GM18951 (cell line): ENCODE measurements around the gene SMIM35.

Experiments used
- POLR2A ChIP-seq: IDR thresholded peaks from 4 replicates; pipeline ENCODE4 v1.6.1; 2011; ENCODE audit warnings: mild to moderate bottlenecking; ENCODE audit not compliant: insufficient read length, insufficient read depth; ENCODE audit errors: extremely low read depth
- in situ Hi-C: fragments of 300-500 bp; cut with MboI; formaldehyde crosslinking; loops from one replicate; pipeline ENCODE4 v1.12.0; 2022; ENCODE audit warnings: low sequenced_read_pairs, mixed read lengths, inconsistent platforms; ENCODE audit not compliant: unreplicated experiment

Gene SMIM35

DNA sequence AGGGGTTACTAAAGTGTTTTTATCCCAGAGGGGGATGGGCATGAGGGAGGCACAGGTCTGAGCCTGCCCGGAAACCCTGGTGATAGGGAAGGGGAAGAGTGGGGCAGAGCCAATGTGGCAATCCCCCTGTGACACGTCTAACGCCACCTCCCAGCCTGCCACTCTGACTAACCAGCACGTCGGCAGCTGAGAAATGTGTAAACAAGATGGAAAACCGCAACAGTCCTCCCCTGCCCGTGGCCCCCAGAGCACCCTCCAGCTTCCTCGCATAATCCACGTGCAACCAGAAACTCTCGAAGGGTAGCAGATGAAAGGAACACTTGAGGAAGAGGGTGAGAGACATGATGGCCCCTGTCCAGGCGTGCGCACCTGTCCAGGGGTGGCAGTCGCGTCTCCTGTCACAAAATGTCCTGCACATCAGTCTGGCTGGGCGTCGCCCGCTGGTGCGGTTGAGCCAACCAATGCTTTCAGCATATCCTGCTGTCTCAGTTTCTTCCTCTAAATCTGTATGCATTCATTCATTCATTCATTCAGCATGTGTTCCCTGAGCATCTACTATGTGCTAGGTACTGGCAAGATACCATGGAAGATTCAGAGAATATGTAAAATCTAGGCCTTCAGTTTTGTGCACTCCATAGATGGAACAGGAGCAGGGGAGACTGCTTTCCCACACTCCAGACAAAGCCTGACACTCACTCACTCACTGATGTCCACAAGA is 5.4 kb downstream of the SMIM35 start:
- no peak for TF ChIP-seq POLR2A
- in situ Hi-C loops, result no loop called here

- no peak for TF ChIP-seq POLR2A
- in situ Hi-C loops, result no loop called here
Measured at GRCh38 chr11:118080296-118080695, 6.5 kb downstream of the SMIM35 start.

GRCh38 chr11:118079491-118079890 is 7.3 kb downstream of the SMIM35 start:
- TF ChIP-seq POLR2A, result no peak
- in situ Hi-C loops, result no loop called here

DNA sequence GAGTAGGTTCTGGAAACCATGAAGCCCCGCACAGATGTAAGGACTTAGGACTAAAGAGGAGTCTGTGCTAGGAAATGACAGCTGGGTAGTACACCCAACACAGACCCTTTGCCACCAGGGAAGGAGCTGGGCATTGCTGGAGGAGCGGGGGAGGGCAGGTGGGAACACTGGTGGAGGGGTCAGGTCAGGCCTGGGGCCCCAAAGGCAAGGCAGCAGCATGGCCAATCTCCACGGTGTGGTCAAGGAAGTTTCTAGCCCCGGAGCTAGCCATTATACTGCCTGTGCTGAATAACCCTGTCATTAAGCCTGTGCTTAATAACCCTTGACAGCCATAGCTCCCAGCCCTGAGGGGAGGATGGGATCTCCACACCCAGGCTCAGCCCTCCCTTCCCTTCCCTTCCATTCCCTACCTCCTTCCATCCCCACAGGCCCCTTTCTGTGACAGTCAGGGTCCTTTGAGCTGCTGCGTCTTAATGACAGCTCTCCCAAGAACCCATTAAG is 7.8 kb downstream of the SMIM35 start:
- TF ChIP-seq POLR2A, result no peak
- in situ Hi-C loops, result no loop called here

DNA sequence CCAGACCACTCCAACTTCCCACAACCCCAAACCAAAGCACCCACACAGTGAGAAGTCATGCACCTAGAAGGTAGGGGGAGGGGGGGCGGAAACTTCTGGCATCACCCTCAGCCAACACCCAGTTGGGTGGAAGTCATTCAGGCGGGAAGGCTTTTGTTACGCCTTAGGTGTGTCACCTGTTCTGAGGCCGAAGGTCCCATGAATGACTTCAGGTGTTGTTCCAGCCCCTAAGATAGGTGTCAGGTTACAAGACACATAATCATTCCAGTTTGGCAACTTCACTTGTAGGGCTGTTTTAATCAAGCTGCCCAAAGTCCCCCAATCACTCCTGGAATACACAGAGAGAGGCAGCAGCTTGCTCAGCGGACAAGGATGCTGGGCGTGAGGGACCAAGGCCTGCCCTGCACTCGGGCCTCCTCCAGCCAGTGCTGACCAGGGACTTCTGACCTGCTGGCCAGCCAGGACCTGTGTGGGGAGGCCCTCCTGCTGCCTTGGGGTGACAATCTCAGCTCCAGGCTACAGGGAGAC is 9.9 kb downstream of the SMIM35 start, which contains the start of gene TMPRSS4:
Gene TMPRSS4 (plus strand): TSS at position 325 of the 528 bp plus-strand sequence. CDS start 225 bp downstream, outside the sequence.
- in situ Hi-C loops, result no loop called here
- TF ChIP-seq POLR2A, result no peak

DNA sequence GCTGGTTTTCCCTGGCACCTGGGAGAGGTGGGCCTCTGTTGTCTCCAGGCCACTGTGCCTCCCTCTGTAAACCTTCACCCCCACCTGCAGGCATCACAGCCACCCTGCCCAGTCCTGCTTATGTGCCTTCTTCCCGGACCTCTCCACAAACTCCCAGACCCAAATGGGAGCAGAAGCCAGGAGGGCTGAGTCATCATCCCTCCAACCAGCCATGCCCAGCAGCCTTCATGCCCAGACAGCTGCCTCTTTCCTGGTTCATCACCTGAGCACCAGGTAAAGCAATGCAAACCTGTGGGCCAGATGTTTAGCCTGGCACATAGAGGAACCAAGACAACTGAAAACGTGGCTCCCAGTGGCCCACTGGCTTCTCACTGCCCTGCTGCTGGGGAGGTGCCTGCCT is 12.0 kb downstream of the SMIM35 start:
- no peak for TF ChIP-seq POLR2A
- in situ Hi-C loops, result no loop called here

GRCh38 chr11:118074091-118074685 is 12.6 kb downstream of the SMIM35 start:
- no peak for TF ChIP-seq POLR2A
- in situ Hi-C loops, result no loop called here

DNA sequence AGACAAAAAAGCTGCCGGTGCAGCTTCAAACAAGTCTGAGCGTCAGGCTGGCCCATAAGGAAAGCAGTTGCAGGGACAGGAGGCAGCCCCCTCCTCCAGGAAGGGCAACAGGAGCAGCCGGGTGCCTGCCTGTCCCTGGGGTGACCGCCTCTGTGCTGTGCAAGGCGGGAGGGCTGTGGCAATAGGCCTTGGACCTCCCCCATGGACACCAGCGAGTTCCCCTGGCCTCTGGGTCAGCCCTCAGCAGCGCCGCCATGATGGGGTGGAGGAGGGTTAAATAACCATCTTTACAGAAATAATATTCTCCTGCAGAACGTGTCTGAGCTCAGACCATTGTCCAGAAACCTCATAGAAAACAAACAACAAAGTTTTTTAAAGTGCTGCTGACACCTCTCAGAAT is 13.2 kb downstream of the SMIM35 start:
- in situ Hi-C loops, result no loop called here
- no peak for TF ChIP-seq POLR2A

GRCh38 chr11:118071416-118072030 is 15.2 kb downstream of the SMIM35 start:
- in situ Hi-C loops, result no loop called here
- no peak for TF ChIP-seq POLR2A

- in situ Hi-C loops, result no loop called here
- no peak for TF ChIP-seq POLR2A
Measured at GRCh38 chr11:118068945-118069612, 17.7 kb downstream of the SMIM35 start.

DNA sequence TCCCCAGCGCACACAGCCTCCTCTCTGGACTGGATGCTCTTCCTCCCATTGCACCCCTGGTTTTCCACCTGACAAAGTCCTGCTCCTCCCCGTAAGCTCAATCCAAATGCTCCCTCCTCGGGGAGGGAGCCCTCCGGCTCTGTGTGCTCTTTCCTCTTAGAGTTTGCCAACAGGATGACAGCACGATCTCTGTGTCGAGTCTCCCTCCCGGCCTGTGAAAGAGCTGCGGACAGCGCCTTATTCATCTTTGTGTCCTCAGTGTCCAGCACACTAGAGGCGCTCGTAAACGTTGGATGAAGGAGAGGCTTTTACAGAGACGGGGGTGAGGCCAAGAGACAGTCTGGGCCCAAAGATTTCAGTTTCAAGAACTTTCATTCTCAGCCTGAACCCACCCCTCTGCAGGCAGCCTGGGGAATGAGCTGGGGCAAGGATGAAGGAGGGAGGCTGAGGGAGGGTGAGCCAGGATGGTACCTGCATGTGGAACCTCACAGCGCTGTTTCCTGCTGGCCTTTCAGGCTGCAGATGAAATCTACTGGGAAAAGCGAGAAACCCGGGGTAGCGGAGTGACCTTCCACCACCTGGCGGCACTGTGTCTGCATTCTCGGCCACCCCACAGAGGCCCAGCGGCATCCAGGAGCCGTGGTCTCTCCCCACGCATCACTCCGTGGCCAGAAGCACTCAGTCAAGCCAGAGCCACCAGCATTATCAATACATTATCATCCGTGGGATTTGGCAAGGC is 18.4 kb downstream of the SMIM35 start:
- no peak for TF ChIP-seq POLR2A
- in situ Hi-C loops, result no loop called here

- in situ Hi-C loops, result no loop called here
- no peak for TF ChIP-seq POLR2A
Measured at GRCh38 chr11:118067006-118067405, 19.8 kb downstream of the SMIM35 start.
